ENCODE measurements around the gene MANF.

DNA sequence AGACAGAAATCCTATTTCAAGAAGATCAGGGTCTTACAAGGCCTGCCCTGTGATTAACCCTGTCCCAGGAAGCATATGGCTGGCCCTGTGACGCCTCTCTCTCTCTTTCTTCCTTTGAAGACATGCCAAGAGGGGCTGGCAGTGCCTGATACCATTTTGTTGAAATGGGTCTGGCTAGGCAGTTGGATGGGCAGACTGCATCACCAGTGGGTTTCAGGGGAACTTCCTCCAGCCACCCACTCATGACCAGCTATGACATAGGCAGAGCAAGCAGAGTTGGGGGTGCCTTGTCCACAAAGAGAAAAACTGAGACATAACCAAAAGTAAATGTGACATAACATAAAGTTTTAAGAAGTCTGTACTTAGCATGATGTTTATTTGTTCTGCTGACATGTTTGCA lies 31.4 kb upstream of the MANF start:
- TF ChIP-seq, protein P1, sequence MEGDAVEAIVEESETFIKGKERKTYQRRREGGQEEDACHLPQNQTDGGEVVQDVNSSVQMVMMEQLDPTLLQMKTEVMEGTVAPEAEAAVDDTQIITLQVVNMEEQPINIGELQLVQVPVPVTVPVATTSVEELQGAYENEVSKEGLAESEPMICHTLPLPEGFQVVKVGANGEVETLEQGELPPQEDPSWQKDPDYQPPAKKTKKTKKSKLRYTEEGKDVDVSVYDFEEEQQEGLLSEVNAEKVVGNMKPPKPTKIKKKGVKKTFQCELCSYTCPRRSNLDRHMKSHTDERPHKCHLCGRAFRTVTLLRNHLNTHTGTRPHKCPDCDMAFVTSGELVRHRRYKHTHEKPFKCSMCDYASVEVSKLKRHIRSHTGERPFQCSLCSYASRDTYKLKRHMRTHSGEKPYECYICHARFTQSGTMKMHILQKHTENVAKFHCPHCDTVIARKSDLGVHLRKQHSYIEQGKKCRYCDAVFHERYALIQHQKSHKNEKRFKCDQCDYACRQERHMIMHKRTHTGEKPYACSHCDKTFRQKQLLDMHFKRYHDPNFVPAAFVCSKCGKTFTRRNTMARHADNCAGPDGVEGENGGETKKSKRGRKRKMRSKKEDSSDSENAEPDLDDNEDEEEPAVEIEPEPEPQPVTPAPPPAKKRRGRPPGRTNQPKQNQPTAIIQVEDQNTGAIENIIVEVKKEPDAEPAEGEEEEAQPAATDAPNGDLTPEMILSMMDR (IDR thresholded peaks at IDR 0.05), result no peak
- TF ChIP-seq POLR2A (IDR thresholded peaks at IDR 0.05; ENCODE audit: low read depth) (no peak), EP300 (IDR thresholded peaks at IDR 0.05) (no peak)
